T47D (cell line): Measurements from ENCODE around the gene MAP3K4.
A peak's percentile ranks its signal among the peaks of the same experiment; 100 is the strongest.

ENCODE experiments used
- DNase-seq, 2 experiments: peaks; one replicate each; pipeline versions ENCODE4 v3.0.0 to v3.0.0-alpha.2; 2011 to 2012; ENCODE audit warnings: low read depth in 1 of 2, low spot score in 1 of 2
- JUND ChIP-seq: IDR thresholded peaks from 2 replicates; pipeline ENCODE4 v1.6.1; 2012; ENCODE audit warnings: low read depth
- in situ Hi-C: cut with HindIII; loops from 2 replicates; pipeline ENCODE4 v1.10.0; 2016; ENCODE audit warnings: low sequenced_read_pairs, low pct_unique_long_range_greater_than_20kb

The MAP3K4 gene

GRCh38 chr6:161151059-161151645, 159.6 kb downstream of the MAP3K4 start:
- in situ Hi-C loops: no loop called here
- DNase-seq: no peak
- no peak for TF ChIP-seq JUND

- no peak for TF ChIP-seq JUND
- DNase-seq: no peak
- in situ Hi-C loops: no loop called here
These were observed 160.3 kb downstream of the MAP3K4 start for GRCh38 chr6:161151660-161152526.

GRCh38 chr6:161152527-161152862, 160.9 kb downstream of the MAP3K4 start:
- in situ Hi-C loops: no loop called here
- no peak for TF ChIP-seq JUND
- no peak for DNase-seq

GRCh38 chr6:161152907-161153662, 161.5 kb downstream of the MAP3K4 start:
- DNase-seq: no peak
- no peak for TF ChIP-seq JUND
- in situ Hi-C loops: no loop called here

- DNase-seq: no peak
- in situ Hi-C loops: no loop called here
- no peak for TF ChIP-seq JUND
These were observed 162.2 kb downstream of the MAP3K4 start for GRCh38 chr6:161153725-161154124.

GRCh38 chr6:161154796-161155335, 163.3 kb downstream of the MAP3K4 start:
- in situ Hi-C loops: no loop called here
- DNase-seq: no peak
- TF ChIP-seq JUND: no peak

- in situ Hi-C loops: no loop called here
These were observed 169.6 kb downstream of the MAP3K4 start for GRCh38 chr6:161161121-161161520.

GRCh38 chr6:161161889-161162624, 170.5 kb downstream of the MAP3K4 start:
- in situ Hi-C loops: no loop called here
- peak in 1 of 2 experiments; percentile 82 for DNase-seq
- TF ChIP-seq JUND: no peak

More at GRCh38 chr6:161161121-161161520, 169.6 kb downstream of the MAP3K4 start:
- no peak for DNase-seq
- no peak for TF ChIP-seq JUND

GRCh38 chr6:161162722-161163121, 171.2 kb downstream of the MAP3K4 start:
- in situ Hi-C loops: no loop called here
- no peak for DNase-seq
- no peak for TF ChIP-seq JUND

- no peak for DNase-seq
- no peak for TF ChIP-seq JUND
- in situ Hi-C loops: no loop called here
These were observed 172.1 kb downstream of the MAP3K4 start for GRCh38 chr6:161163466-161164181.

GRCh38 chr6:161164182-161164625, 172.6 kb downstream of the MAP3K4 start:
- no peak for DNase-seq
- in situ Hi-C loops: no loop called here
- no peak for TF ChIP-seq JUND
